Measurements from ENCODE around the gene U2AF1.
"Not testable (repeated sequence)": the region's sequence is repeated elsewhere in the genome, so short reads cannot be mapped to it uniquely, and the experiment has no call there.

GRCh38 chr21:43106965-43107793 lies at the start of gene U2AF1:
- not testable (repeated sequence) for TF ChIP-seq POLR2A, CTCF (IDR thresholded peaks at IDR 0.05)
